CD4-positive, alpha-beta T cell treated with Interleukin-21 for 1 hour (primary cell): ENCODE results near the gene GPC5.
A peak's percentile ranks its signal among the peaks of the same experiment; 100 is the strongest.
"Not testable (repeated sequence)": the region's sequence is repeated elsewhere in the genome, so short reads cannot be mapped to it uniquely, and the experiment has no call there.

Experiments
- DNase-seq: peaks from one replicate; pipeline ENCODE4 v3.0.0-alpha.2; 2020

The GPC5 gene

GRCh38 chr13:91722267-91722884 is 324.0 kb downstream of the GPC5 start:
- peak; percentile 18 for DNase-seq

- no peak for DNase-seq
Measured at GRCh38 chr13:91724591-91724990, 326.2 kb downstream of the GPC5 start.

DNA sequence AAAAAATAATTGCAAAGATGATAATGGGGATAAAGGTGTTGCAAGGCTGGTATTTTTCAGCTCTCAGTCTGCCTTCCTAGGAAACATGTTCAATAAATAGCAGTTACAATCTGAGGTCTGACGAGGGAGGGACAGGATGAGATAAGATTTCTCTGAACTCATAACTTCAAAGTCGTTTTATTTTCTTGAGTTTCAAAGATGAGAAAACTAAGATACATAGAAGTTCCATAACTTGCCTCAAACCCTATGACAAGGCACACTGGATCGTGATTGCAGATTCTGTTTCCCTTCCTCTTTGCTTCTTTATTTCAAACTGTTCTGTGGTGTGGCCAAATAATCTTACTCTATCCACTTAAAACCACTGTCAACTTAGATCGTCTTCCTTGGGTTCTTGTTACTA is 327.2 kb downstream of the GPC5 start:
- no peak for DNase-seq

DNA sequence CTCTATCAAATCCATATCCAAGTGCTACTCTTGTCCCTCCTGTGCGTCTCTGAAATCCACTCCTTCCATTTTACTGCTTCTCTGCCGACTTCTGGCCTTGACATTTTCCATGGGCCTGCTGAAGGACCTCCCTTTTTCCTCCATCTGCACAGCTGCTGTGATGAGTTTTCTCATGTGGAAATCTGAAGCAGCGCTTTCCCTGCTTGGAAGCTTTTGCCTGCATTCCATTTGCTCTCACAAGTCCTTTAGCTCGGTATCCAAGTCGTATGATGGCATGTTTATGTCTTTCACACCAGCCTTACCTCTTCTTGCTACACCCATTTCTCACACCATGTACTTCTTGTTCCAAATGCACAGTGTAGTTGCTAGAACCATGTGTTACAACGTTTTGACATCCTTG is 328.2 kb downstream of the GPC5 start:
- DNase-seq, result no peak

GRCh38 chr13:91729859-91730258 is 331.4 kb downstream of the GPC5 start:
- DNase-seq, result no peak

GRCh38 chr13:91739751-91740150 is 341.3 kb downstream of the GPC5 start:
- no peak for DNase-seq

GRCh38 chr13:91740756-91741155 is 342.3 kb downstream of the GPC5 start:
- no peak for DNase-seq

DNA sequence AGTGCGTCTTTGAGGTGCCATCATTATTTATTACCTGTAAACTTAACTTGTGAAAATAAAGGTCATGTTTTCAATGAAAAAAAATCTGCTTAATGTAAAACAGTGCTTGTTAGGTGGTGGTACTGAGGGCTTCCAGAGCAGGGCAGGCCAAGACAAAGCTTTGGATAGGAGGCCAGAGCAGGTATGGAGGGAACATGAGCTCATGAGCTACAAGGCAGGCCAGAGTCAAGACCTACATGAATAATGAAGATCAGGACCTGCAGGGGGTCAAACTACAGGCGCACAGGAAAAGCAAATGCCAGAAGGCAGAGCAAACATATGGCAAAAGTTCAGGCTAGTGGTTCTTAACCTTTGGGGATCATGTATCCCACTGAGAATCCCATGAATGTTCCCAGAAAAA is 343.5 kb downstream of the GPC5 start:
- no peak for DNase-seq

DNA sequence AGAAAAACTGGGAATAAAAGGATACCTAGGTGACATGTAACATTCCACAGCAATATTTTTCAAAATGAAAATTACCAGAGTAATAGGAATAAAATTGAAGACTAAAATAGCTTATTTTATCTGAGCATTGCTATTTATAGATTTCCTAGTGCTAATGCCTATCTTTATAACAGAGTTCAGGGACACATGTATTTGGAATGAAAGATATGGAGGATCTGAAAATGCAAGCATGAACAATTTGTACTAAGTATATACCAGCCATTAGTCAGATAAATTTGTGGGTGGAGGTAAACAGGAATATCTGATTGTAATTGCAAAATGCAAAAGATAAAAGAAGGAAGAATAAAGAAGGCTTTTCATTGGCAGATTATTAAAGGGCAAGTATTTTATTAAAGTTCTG is 345.9 kb downstream of the GPC5 start:
- DNase-seq, result no peak

GRCh38 chr13:91745967-91746366 is 347.5 kb downstream of the GPC5 start:
- DNase-seq, result no peak

- DNase-seq, result no peak
Measured at GRCh38 chr13:91747186-91747585, 348.8 kb downstream of the GPC5 start.

DNA sequence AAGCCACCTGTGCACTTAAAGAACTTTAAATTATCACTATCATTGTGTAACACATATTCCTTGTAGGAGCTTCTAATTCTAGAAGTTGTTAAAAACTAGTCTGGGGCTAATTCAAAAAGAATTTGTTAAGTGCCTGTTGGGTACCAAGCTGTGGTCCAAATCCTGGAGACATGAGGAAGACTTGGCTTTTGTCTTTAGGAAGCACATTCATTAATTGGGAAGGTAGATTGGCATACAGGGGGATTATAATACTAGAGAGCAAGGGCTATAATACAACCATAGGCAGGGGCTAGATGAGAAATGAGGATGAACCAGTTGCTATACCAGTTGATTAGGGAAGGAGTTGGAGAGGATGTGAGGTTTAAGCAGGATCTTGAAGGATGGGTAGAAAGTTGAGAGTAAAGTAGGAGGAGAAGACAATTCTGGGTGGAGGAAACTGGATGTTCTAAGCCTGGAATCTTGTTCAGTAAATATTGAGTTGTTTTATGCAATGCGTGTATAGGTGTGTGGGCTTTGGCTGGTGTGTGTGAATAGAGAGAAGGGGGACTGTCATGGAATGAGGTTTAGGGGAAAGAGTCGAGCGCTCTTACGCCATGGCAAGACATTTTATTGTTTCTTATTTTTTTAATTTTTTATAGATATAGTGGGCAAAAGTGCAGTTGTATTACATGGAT is 350.1 kb downstream of the GPC5 start:
- DNase-seq, result no peak

GRCh38 chr13:91758724-91759123 is 360.3 kb downstream of the GPC5 start:
- DNase-seq, result no peak

- DNase-seq, result no peak
Measured at GRCh38 chr13:91762957-91763356, 364.5 kb downstream of the GPC5 start.

- DNase-seq, result no peak
Measured at GRCh38 chr13:91764527-91764926, 366.1 kb downstream of the GPC5 start.

GRCh38 chr13:91767651-91768050 is 369.2 kb downstream of the GPC5 start:
- DNase-seq, result no peak

DNA sequence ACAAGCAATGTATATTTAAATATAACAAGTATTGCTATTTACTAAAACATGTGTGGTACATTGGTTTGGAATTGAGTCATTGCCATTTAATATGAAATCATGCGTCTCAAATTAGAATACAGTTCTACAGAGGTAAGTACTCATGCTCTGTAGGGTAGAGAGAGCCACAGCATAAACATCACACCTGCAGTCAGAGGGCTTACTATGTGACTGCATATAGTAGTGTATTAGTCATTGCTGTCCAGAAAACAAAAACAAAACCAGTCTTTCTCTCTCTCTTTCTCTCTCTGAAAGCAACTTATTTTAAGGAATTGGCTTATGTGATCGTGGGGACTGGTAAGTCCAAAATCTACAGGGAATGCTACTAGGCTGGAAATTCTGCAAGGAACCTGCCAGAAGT is 370.3 kb downstream of the GPC5 start:
- no peak for DNase-seq

GRCh38 chr13:91771229-91771628 is 372.8 kb downstream of the GPC5 start:
- DNase-seq, result no peak

- no peak for DNase-seq
Measured at GRCh38 chr13:91773591-91774227, 375.3 kb downstream of the GPC5 start.

DNA sequence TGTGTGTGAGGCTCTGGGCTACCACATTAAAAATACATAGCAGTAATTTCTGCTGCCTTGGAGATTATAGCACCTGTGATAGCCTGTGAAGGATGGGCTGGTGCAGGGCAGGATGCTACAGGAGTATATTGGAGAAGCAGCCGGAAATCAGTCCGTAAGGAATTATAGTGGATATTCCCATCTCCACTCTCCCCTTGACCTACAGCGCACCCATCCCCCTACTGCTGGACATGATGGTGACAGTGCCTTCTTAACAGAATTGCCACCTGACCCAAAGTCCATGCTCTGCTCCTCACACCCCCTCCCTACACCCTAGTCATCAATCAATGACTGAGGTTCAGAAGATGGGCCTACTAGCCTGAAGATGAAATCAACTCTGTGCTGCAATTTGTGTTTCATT is 376.0 kb downstream of the GPC5 start:
- DNase-seq, result no peak

GRCh38 chr13:91776611-91777193 is 378.3 kb downstream of the GPC5 start:
- DNase-seq, result no peak

DNA sequence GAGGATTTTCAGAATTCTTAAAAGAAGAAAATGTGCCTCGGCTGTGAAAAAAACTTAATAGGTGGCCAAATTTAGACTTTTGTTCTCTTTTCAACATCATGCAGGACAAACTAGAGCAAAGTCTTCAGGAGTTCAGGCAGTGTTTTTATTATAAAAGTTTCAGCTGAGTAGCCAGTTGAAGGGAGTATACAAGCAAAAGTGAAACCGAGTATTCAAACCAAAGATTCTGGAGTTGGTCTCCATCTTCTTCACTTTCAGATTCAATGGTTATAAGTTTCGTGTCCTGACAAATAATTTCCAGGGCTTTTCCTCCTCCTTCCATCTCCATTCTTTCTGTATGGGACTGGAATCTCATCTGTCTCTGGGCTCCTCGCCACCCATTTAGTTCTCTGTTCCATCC is 379.7 kb downstream of the GPC5 start:
- no peak for DNase-seq

- not testable (repeated sequence) for DNase-seq
Measured at GRCh38 chr13:91781982-91782691, 383.7 kb downstream of the GPC5 start.
